Measurements from ENCODE around the gene PHC3.
"Not testable (repeated sequence)": the region's sequence is repeated elsewhere in the genome, so short reads cannot be mapped to it uniquely, and the experiment has no call there.

Gene PHC3

GRCh38 chr3:170195759-170196158 lies 14.2 kb upstream of the PHC3 start:
- intact Hi-C loops (cut with DNase I), result not testable (repeated sequence)

GRCh38 chr3:170189398-170190256 lies 8.1 kb upstream of the PHC3 start:
- no peak for DNase-seq
- intact Hi-C loops (cut with DNase I), result loop anchor here (10.0 kb wide), 1 partner anchor 225 kb away; the partner anchor contains the start of gene CLDN11

More at GRCh38 chr3:170195759-170196158, 14.2 kb upstream of the PHC3 start:
- not testable (repeated sequence) for DNase-seq

- no peak for DNase-seq
- intact Hi-C loops (cut with DNase I), result loop anchor here (2.0 to 10.0 kb wide), 3 partner anchors 177 to 235 kb away; partner anchors contain the start of genes CLDN11, SEC62 and SKIL
Observed at GRCh38 chr3:170180079-170180907, 1.2 kb downstream of the PHC3 start.

- no peak for DNase-seq
- intact Hi-C loops (cut with DNase I), result no loop called here
Observed at GRCh38 chr3:170179432-170179831, 2.1 kb downstream of the PHC3 start.

GRCh38 chr3:170178651-170179050 lies 2.9 kb downstream of the PHC3 start:
- intact Hi-C loops (cut with DNase I), result no loop called here
- DNase-seq, result no peak

- no peak for DNase-seq
- intact Hi-C loops (cut with DNase I), result no loop called here
Observed at GRCh38 chr3:170171563-170171962, 10.0 kb downstream of the PHC3 start.

- no peak for DNase-seq
- intact Hi-C loops (cut with DNase I), result no loop called here
Observed at GRCh38 chr3:170164717-170165116, 16.8 kb downstream of the PHC3 start.

- intact Hi-C loops (cut with DNase I), result no loop called here
- no peak for DNase-seq
Observed at GRCh38 chr3:170163956-170164645, 17.4 kb downstream of the PHC3 start.

GRCh38 chr3:170162630-170163029 lies 18.9 kb downstream of the PHC3 start:
- intact Hi-C loops (cut with DNase I), result no loop called here
- no peak for DNase-seq

- intact Hi-C loops (cut with DNase I), result no loop called here
- DNase-seq, result no peak
Observed at GRCh38 chr3:170162052-170162451, 19.5 kb downstream of the PHC3 start.

- intact Hi-C loops (cut with DNase I), result no loop called here
- no peak for DNase-seq
Observed at GRCh38 chr3:170159933-170160332, 21.6 kb downstream of the PHC3 start.

GRCh38 chr3:170159459-170159858 lies 22.1 kb downstream of the PHC3 start:
- intact Hi-C loops (cut with DNase I), result no loop called here

GRCh38 chr3:170155604-170156003 lies 25.9 kb downstream of the PHC3 start:
- intact Hi-C loops (cut with DNase I), result no loop called here
- DNase-seq, result no peak

More at GRCh38 chr3:170159459-170159858, 22.1 kb downstream of the PHC3 start:
- DNase-seq, result no peak

GRCh38 chr3:170154569-170155143 lies 26.9 kb downstream of the PHC3 start:
- DNase-seq, result no peak
- intact Hi-C loops (cut with DNase I), result no loop called here

- intact Hi-C loops (cut with DNase I), result no loop called here
- no peak for DNase-seq
Observed at GRCh38 chr3:170154084-170154483, 27.4 kb downstream of the PHC3 start.

GRCh38 chr3:170151536-170151935 lies 30.0 kb downstream of the PHC3 start:
- intact Hi-C loops (cut with DNase I), result no loop called here

GRCh38 chr3:170149016-170149415 lies 32.5 kb downstream of the PHC3 start:
- DNase-seq, result no peak
- intact Hi-C loops (cut with DNase I), result no loop called here

More at GRCh38 chr3:170151536-170151935, 30.0 kb downstream of the PHC3 start:
- DNase-seq, result no peak

GRCh38 chr3:170145278-170145677 lies 36.3 kb downstream of the PHC3 start:
- DNase-seq, result no peak
- intact Hi-C loops (cut with DNase I), result no loop called here

- DNase-seq, result no peak
- intact Hi-C loops (cut with DNase I), result no loop called here
Observed at GRCh38 chr3:170144437-170144843, 37.1 kb downstream of the PHC3 start.

GRCh38 chr3:170142373-170142772 lies 39.2 kb downstream of the PHC3 start:
- intact Hi-C loops (cut with DNase I), result no loop called here
- no peak for DNase-seq

Measured in posterior cingulate gyrus (tissue), 11 donors.